Spleen (tissue), 7 donors: Measurements from ENCODE around the gene SNX9.

ENCODE experiments used
- CTCF ChIP-seq, 11 experiments: fragments of 200-600 bp in 7 of 11; fragments of 450-650 bp in 4 of 11; sonication (generic) in 4 of 11; IDR thresholded peaks in 8 of 11; conservative IDR thresholded peaks in 3 of 11; 1 replicate in 7 of 11; 2 replicates in 4 of 11; pipeline versions ENCODE4 v1.4.0 to v1.8.0; 2016 to 2021; ENCODE audit warnings: antibody characterized with exemption in 11 of 11, inconsistent platforms in 4 of 11, mild to moderate bottlenecking in 1 of 11
- POLR2A ChIP-seq, 3 donors: fragments of 450-650 bp; IDR thresholded peaks; one replicate each; pipeline ENCODE4 v1.5.1; 2017; ENCODE audit warnings: antibody characterized with exemption in 3 of 3, mild to moderate bottlenecking in 1 of 3
- POLR2AphosphoS5 ChIP-seq, 3 donors: sonication (generic); formaldehyde crosslinking; IDR thresholded peaks; one replicate each; pipeline ENCODE4 v1.5.1; 2017; ENCODE audit warnings: antibody characterized with exemption in 3 of 3
- donor health status: DM: no; HTN: no; CAD: no; lungs with moderate emphysema.
- donor health status: DM: no; HTN: no; CAD: no.
- donor health status: DM: no; HTN: no; CAD: no.

DNA sequence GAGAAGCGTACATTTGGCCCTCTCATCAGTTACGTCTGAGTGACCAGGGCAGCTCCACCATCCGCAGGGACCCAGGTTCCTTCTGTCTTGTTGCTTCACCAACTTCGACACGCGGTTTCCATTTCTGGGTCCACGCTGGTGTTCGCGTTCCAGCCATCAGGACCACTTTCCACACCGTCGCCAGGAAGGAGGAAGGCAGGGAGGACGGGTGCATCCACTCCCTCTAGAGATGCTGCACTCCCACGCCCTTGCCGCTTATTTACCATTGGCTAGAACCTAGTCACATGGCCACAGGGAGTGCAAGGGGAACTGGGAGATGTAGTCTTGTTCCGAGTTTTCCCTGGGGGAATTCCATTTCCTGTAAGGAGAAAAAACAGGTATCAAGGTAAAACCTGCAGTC is 33.2 kb upstream of the SNX9 start:
- TF ChIP-seq CTCF (IDR thresholded peaks at IDR 0.05 in 8 of 11, conservative IDR thresholded peaks at IDR 0.05 in 3 of 11) (no peak), POLR2AphosphoS5 (IDR thresholded peaks at IDR 0.05) (no peak), POLR2A (IDR thresholded peaks at IDR 0.05) (no peak)
